ENCODE results near the gene TALDO1.

DNA sequence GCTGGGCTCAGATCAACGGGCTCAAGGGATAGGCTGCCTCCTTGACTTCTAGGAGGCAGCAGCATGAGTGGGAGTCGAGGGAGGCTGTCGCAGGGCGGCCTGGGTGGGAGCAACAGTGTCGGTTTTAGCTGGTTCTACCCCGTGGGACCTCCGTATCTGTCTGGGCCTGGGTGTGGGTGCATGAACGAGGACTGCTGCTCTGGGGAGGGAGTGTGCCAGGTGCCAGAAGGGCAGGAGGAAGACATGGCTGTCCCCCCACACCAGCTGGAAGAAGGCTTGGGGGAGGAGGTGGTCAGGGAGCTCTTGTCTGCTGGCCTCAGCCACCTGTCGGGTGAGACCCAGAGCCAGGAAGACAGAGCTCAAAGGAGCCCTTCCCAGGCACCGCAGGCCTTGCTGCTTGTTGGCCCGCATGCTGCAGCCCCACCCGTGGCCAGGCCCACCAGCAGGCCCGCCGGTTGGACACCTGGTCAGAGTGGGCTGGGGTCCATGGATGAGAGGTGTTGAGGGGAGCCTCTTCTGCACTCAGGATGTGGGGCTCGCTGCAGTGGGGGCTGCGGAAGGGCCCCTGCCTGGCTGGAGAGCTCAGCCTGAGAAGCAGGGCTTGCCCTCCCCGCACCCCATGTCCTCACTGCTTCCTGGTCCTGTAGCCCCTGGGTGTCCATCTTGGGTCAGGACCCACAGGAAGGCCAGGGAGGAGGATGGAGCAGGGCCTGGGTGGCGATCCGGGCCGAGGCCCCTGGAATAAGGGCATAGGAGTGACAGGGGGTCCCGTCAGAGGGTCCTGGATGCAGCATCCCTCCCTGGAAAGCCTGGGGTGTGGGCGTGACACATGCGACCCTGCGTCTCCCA is 39.2 kb downstream of the TALDO1 start:
- TF ChIP-seq, protein P1, sequence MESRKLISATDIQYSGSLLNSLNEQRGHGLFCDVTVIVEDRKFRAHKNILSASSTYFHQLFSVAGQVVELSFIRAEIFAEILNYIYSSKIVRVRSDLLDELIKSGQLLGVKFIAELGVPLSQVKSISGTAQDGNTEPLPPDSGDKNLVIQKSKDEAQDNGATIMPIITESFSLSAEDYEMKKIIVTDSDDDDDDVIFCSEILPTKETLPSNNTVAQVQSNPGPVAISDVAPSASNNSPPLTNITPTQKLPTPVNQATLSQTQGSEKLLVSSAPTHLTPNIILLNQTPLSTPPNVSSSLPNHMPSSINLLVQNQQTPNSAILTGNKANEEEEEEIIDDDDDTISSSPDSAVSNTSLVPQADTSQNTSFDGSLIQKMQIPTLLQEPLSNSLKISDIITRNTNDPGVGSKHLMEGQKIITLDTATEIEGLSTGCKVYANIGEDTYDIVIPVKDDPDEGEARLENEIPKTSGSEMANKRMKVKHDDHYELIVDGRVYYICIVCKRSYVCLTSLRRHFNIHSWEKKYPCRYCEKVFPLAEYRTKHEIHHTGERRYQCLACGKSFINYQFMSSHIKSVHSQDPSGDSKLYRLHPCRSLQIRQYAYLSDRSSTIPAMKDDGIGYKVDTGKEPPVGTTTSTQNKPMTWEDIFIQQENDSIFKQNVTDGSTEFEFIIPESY (IDR thresholded peaks at IDR 0.05) = no peak
- TF ChIP-seq, protein P2, sequence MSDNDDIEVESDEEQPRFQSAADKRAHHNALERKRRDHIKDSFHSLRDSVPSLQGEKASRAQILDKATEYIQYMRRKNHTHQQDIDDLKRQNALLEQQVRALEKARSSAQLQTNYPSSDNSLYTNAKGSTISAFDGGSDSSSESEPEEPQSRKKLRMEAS (IDR thresholded peaks at IDR 0.05) = no peak
- TF ChIP-seq, protein P3, sequence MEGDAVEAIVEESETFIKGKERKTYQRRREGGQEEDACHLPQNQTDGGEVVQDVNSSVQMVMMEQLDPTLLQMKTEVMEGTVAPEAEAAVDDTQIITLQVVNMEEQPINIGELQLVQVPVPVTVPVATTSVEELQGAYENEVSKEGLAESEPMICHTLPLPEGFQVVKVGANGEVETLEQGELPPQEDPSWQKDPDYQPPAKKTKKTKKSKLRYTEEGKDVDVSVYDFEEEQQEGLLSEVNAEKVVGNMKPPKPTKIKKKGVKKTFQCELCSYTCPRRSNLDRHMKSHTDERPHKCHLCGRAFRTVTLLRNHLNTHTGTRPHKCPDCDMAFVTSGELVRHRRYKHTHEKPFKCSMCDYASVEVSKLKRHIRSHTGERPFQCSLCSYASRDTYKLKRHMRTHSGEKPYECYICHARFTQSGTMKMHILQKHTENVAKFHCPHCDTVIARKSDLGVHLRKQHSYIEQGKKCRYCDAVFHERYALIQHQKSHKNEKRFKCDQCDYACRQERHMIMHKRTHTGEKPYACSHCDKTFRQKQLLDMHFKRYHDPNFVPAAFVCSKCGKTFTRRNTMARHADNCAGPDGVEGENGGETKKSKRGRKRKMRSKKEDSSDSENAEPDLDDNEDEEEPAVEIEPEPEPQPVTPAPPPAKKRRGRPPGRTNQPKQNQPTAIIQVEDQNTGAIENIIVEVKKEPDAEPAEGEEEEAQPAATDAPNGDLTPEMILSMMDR (IDR thresholded peaks at IDR 0.05; ENCODE audit: low read depth, low read length, missing input control) = no peak
- no peak for TF ChIP-seq HNF4G (IDR thresholded peaks at IDR 0.05)
- TF ChIP-seq GABPA (IDR thresholded peaks at IDR 0.05 in 1 of 2, conservative IDR thresholded peaks at IDR 0.05 in 1 of 2) = no peak
- TF ChIP-seq SP1 (IDR thresholded peaks at IDR 0.05) = no peak
- no peak for TF ChIP-seq JUND (IDR thresholded peaks at IDR 0.05)
- TF ChIP-seq FOXA1 (IDR thresholded peaks at IDR 0.05) = no peak
- no peak for TF ChIP-seq RAD21 (IDR thresholded peaks at IDR 0.05)
- TF ChIP-seq, protein P4, sequence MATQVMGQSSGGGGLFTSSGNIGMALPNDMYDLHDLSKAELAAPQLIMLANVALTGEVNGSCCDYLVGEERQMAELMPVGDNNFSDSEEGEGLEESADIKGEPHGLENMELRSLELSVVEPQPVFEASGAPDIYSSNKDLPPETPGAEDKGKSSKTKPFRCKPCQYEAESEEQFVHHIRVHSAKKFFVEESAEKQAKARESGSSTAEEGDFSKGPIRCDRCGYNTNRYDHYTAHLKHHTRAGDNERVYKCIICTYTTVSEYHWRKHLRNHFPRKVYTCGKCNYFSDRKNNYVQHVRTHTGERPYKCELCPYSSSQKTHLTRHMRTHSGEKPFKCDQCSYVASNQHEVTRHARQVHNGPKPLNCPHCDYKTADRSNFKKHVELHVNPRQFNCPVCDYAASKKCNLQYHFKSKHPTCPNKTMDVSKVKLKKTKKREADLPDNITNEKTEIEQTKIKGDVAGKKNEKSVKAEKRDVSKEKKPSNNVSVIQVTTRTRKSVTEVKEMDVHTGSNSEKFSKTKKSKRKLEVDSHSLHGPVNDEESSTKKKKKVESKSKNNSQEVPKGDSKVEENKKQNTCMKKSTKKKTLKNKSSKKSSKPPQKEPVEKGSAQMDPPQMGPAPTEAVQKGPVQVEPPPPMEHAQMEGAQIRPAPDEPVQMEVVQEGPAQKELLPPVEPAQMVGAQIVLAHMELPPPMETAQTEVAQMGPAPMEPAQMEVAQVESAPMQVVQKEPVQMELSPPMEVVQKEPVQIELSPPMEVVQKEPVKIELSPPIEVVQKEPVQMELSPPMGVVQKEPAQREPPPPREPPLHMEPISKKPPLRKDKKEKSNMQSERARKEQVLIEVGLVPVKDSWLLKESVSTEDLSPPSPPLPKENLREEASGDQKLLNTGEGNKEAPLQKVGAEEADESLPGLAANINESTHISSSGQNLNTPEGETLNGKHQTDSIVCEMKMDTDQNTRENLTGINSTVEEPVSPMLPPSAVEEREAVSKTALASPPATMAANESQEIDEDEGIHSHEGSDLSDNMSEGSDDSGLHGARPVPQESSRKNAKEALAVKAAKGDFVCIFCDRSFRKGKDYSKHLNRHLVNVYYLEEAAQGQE (IDR thresholded peaks at IDR 0.05) = no peak
- TF ChIP-seq YY1 (IDR thresholded peaks at IDR 0.05) = no peak
- no peak for TF ChIP-seq RXRA (IDR thresholded peaks at IDR 0.05)
